ENCODE measurements around the gene SOWAHD.
"Not testable (repeated sequence)": the region's sequence is repeated elsewhere in the genome, so short reads cannot be mapped to it uniquely, and the experiment has no call there.

Gene SOWAHD

DNA sequence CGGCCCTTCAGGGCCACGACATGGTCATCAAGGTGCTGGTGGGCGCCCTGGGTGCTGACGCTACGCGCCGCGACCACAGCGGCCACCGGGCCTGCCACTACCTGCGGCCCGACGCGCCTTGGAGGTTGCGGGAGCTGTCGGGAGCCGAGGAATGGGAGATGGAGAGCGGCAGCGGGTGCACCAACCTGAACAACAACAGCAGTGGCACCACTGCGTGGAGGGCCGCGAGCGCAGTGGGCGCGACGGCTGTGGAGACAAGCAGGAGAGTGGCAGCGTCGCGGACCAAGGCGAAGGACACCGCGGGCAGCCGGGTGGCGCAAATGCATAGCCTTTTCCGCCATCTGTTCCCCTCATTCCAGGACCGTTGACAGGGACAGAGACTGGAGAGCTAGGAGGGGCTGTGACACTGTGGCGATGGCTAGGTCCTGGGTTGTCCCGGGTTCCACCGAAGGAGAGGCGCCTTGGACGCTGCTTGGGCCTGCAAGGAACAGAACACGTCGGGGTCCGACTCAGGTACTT lies 919 bp downstream of the SOWAHD start:
- DNase-seq: no peak

DNA sequence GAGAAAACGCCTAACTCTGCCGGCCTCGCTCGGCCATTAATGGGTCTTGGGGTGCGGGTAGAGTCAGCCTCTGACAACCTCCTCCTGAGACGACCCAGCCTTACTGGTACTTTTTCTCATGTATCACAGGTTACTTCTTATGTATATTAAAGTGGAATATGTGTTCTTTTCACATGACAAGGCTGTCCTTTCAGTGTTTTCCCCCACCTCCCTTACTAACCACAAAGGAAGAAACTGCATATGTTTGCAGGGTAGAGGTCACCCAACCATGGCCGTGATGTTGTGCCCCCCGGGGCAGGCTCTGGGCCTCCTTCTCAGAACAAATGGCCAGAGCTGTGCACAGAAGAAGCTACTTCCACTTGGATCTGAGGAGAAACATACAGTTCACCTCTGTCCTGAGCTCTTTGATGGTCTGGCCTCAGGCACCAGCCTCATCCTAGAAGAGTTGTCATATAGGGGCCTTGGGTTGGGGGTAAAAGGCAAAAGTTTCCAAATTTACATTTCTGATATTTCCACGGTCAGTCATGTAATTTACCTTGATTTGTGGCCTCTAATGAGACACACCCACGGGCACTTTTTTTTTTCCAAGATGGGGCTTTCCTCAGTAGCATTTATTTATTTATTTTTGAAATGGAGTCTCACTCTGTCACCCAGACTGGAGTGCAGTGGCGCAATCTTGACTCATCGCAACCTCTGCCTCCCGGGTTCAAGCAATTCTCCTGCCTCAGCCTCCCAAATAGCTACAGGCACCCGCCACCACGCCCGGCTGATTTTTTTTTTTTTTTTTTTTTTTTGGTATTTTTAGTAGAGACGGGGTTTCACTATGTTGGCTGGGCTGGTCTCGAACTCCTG lies 1.9 kb downstream of the SOWAHD start:
- no peak for DNase-seq

DNA sequence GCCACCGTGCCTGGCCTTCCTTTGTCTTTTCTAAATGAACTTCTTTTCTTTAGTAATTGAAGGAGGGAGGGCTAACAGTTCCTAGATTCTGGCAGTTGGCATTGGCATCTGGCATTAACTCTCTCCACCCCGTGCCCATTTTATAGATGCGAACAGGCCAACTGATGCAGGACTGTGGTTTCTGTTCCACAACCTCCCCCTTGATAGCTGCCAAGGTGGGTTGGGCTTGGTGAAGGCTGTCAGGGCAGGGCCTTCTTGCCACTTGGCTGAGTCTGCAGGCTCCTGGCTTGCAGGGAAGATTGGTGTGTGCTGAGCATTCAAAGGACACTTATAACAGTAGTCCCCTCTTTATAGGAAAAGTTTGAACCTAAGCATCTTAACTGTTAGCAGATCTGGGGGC lies 4.3 kb downstream of the SOWAHD start:
- DNase-seq: no peak

DNA sequence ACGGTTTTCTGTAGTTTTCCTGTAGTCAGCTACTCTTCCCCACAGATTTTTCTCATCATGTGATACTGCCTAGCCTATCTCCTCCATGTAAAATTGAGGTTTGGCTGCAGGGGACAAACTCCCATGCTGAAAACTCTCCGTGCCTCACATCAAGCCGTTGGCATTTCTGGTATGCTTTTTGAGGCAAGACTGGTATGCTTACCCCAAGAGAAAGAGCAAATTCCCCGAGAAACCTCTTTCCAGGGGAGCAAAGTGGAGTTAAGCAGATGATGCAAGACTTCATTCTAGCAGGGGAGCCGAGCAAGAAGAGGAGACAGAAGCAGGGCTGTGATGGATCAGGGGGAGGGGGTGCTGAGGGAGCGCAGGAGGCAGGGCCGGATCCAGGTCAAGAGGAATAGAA lies 4.8 kb downstream of the SOWAHD start:
- DNase-seq: no peak

DNA sequence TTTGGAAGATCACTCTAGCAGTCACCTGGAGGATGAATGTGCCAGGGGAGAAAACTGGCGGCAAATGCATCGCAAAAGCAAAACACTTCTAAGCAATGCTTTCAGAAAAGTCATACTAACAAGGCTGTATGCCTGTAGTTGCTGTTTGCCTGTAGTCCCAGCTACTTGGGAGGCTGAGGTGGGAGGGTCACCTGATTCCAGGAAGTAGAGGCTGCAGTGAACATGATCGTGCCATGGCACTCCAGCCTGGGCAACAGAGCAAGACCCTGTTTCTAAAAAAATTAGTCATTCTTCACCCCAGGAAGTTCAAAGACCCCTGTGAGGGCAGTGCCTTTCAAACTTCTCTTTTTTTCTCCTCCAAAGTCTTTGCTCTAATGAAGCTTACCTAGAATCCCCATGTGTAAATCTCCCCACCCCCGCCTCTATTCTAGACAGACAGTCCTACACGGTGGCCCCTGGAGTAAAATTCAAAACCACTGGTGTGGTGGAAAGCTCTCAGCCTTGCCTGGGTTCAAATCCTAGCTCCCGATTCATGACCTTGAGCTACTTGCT lies 5.5 kb downstream of the SOWAHD start:
- DNase-seq: no peak

DNA sequence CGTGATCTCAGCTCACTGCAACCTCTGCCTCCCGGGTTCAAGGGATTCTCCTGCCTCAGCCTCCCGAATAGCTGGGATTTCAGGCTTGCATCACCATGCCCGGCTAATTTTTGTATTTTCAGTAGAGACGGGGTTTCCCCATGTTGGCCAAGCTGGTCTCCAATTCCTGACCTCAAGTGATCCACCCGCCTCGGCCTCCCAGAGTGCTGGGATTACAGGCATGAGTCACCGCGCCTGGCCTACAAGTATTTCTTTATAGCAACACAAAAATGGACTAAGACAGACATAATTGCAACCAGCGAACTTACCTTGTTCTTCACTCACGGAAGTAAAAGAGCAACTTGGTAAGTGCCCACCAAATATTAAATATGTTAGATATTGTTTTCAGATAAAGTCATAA lies 10.0 kb downstream of the SOWAHD start:
- DNase-seq: not testable (repeated sequence)

DNA sequence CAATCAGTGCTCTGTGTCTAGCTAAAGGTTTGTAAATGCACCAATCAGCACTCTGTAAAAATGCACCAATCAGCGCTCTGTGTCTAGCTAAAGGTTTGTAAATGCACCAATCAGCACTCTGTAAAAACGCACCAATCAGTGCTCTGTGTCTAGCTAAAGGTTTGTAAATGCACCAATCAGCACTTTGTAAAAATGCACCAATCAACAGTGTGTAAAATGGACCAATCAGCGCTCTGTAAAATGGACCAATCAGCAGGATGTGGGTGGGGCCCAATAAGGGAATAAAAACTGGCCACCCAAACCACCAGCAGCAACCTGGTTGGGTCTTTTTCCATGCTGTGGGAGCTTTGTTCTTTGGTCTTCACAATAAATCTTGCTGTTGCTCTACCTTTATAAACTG lies 11.0 kb downstream of the SOWAHD start:
- not testable (repeated sequence) for DNase-seq

DNA sequence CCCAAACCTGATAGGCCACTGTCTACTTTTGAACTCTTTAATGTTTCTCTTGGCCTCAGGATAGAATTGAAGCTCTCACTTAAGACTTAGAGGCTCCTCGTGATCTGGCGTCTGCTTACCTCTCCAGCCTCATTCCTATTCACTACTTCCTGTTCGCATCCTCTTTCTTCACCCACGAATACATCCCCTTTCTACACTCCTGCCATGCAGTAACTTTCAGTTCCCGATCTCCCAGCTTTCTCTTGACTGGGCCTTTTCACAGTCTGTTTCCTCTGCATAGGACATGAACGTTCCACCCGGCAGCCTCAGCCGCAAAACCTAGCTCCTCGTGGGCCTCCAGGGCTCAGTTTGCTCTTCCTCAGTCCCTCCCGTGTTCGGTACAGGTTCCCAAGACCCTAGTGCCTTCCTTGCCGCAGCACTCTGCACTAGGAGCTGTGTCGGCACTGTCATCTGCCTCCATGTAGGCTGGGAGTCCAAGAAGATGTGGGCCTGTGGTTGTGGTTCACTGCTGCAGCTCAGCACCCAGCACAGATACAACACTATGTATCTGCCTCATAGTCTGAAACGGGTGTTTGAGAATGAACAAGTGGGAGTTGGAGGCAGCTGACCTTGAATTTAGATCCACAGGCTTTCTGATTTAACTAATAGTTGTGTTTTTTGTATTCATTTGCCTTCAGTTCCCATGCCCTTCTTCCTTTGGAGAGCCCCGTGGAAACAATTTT lies 17.3 kb downstream of the SOWAHD start:
- DNase-seq: no peak

DNA sequence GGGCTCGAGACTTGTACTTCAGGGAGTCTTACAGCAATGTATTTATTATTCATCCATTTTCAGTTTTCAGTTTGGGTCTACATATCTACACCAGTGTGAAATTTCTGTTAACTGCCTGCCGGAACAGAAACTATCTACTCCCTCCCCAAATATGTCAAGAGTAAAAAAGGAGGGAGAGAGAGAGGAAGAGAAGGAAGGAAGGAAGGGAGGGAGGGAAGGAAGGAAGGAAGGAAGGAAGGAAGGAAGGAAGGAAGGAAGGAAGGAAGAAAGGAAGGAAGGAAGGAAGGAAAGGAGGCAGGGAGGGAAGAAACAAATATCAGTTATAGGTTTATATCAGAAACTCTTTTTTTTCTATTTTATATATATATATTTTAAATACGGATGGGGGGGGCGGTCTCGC lies 20.4 kb downstream of the SOWAHD start:
- DNase-seq: no peak

DNA sequence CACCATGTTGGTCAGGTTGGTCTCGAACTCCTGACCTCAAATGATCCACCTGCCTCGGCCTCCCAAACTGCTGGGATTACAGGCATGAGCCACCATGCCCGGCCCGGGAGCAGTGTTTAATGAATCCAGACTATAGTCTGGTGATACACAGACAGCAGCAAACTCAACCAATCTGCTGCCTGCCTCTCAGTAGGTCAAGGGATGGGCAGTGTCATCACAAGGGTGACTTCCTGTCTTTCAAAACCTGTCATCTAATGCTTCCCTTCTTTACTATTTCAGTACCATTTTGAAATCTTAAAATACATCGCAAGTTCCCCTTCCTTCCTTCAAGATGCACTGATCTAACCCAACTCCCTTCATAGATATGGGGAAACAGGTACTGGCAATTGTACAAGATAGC lies 24.6 kb downstream of the SOWAHD start:
- no peak for DNase-seq

DNA sequence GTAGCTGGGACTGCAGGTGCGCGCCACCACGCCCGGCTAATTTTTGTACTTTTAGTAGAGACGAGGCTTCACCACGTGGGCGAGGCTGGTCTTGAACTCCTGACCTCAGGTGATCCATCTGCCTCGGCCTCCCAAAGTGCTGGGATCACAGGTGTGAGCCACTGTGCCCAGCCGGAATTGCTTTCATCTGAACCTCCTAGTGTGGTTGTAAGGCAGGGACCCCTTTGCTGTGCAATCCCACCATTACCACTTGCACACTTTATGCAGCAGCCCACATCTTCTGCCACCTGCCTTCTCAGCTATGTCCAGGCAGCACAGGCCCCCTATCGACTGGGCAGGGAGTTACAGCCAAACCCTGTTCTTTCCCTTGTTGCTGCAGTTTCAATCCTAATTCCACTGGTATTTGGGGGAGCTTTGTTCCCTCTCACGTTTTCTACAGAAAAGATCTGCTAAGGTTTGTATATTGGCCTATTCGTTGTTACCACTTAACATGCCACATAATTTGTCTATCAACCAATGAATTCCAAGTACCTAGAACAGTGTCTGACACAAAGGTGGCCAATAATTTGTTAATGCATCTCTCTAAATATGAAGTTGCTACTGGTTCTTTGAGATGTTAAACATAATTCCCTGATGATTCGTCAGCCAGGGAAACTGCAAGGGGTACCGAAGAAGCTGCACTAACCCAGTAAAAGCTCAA lies 26.5 kb downstream of the SOWAHD start:
- peak; percentile 49 for DNase-seq

DNA sequence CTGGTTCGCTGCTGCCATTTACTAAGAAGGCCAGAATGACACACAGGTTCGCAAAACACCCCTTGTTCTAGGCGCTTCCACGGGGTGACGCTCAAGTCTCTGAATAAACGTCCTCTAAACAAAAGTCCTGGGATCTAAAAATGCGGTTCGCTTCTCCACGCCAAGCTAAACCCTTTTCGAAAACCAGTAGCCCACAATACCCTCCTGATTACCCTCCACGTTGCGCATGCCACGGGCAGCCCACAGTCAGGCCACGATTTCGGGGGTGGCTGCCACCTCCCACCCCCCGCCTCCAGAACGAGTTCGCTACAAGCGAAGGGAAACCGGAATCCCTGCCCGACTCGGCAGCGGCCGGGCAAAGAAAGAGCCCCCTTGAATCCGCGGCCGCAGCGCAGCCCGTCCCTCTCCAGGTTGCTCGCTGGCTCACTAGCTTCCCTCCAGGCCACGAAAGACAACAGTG lies 32.6 kb downstream of the SOWAHD start:
- DNase-seq: peak; percentile 54

DNA sequence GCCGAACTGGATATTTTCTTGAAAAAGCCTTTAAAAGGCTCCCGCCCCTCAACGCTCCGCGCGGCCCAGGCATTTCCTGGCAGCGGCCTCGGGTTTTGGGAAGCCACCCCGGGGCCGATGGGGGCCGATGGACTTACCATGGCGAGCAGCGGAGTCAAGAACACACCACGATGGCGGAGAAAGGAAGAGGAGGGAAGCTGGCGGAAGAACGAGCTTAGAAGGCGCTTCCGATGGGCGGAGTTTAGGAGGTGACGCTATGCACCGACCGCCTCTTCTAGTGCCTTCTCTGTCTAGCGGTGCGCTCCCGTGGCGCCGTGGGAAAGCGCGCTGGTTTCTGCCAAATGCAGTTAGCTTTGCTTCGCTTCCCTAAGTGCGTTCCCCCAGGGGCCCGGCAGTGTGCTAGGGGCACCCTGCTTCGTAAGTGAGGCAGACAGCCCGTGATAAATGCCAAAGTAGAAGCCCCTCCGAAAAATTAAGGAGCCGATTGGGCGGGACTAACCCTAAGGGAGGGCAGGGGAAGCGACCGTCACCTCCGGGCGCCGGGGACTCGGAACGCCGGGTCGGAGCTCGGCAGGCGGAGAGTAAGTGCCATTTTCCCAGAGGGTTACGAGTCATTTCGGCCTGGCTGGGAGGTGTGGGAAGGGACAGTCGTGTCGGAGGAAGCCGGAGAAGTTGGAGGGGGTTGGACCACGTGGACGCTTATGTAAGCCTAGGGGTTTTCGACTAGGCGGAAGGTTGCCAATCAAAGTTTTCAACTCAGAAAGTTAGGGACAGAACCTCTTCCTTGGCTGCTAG lies 33.2 kb downstream of the SOWAHD start, which contains the start of gene RPL39:
Gene RPL39, minus strand, starts transcription at position 194 of the 795 bp plus-strand sequence. Its CDS starts 54 bp downstream, at position 140.
- DNase-seq: peak; percentile 81

DNA sequence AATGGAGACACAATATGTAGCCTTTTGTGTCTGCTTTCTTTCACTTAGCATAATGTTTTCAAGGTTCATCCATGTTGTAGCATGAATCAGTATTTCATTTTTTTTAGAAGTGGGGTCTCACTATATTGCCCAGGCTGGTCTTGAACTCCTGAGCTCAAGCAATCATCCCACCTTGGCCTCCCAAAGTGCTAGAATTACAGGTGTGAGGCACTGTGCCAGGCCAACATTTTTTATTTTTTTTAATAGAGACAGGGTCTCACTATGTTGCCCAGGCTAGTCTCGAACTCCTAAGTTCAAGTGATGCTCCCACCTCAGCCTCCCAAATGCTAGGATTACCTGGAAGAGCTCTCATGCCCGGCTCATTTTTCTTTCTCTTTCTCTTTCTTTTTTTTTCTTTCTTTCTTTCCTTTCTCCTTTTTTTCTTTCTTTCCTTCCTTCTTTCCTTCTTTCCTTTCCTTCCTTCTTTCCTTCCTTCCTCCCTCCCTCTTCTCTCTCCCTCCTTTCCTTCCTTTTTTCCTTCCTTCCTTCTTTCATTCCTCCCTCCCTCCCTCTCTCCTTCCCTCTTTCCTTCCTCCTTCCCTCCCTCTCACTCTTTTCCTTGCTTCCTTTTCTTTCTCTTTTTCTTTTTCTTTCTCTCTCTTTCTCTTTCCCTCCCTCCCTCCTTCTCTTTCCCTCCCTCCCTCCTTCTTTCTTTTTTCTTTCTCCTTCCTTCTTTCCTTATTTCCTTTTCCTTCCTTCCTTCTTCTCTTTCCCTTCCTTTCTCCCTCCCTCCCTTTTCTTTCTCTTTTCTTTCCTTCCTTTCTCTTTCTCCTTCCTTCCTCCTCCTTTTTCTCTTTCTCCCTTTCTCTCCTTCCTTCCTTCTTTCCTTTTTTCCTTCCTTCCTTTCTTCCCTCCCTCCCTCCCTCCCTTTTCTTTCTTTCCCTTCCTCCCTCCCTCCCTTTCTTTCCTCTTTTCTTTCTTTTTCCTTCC lies 43.1 kb downstream of the SOWAHD start:
- no peak for DNase-seq

DNA sequence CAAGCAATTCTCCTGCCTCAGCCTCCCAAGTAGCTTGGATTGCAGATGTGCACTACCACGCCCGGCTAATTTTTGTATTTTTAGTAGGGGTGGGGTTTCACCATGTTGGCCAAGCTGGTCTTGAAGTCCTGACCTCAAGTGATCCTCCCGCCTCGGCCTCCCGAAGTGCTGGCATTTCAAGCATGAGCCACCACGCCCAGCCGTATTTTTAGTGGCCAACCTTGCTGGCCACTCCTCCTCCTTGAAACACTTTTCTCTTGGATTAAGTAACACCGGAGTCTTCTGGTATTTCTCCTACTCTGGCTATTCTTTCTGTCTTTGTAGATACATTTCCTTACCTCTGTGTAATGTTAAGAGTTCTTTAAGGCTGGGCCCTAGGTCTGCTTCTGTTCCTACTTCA lies 44.2 kb downstream of the SOWAHD start:
- no peak for DNase-seq

DNA sequence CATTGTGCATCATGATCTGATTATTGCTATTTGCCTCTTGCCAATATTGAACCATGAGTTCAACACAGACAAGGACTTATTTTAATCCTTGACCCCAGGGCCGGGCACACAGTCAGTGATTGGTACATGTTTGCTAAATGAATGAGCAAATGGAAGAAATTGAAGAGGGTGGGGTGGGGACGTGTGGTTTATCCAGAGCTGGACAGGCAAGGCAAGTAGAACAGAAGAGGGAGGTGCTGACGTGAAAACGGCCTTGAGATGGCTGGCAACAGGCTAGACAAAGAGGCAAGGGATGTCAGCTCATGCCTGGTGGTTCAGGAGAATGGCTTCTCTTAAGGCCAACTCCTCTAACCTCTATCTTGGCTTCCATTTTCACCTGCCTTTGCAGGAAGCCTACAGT lies 50.1 kb downstream of the SOWAHD start:
- not testable (repeated sequence) for DNase-seq

DNA sequence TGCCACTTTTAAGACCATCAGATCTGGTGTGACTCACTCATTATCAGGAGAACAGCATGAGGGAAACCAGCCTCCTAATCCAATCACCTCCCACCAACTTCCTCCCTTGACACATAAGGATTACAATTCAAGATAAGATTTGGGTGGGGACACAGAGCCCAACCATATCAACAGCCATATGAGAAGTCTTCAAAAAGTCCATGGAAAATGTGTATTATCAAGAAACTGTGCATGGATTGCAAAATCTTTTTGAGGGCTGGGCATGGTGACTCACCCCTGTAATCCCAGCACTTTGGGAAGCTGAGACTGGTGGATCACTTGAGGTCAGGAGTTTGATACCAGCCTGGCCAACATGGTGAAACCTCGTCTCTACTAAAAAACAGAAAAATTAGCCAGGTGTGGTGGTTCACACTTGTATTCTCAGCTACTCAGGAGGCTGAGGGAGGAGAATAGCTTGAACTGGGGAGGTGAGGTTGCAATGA lies 50.8 kb downstream of the SOWAHD start:
- DNase-seq: no peak

All from activated naive CD4-positive, alpha-beta T cell treated with anti-CD3 and anti-CD28 coated beads, Interleukin-2, amount 50 U/mL, for 16 hours (primary cell).